ENCODE results near the gene OR2J3.
"Not testable (repeated sequence)": the region's sequence is repeated elsewhere in the genome, so short reads cannot be mapped to it uniquely, and the experiment has no call there.

Gene OR2J3

GRCh38 chr6:29112135-29112534 lies 4.3 kb downstream of the OR2J3 start:
- no peak overlapping the region for H3K4me3 ChIP-seq (ENCODE audit: low read length)
- no peak overlapping the region for H3K9ac ChIP-seq (ENCODE audit: low read length)
- H3K9me3 ChIP-seq (replicated peaks; ENCODE audit: insufficient read depth, low read length), result no peaks in the 10 kb centered on the region
- H3F3A ChIP-seq (ENCODE audit: insufficient read depth, low read length), result no peaks in the 10 kb centered on the region
- H3K36me3 ChIP-seq (replicated peaks; ENCODE audit: insufficient read depth, low read length), result no peaks in the 10 kb centered on the region
- no peak overlapping the region for H3K27ac ChIP-seq (ENCODE audit: low read length)
- no peaks in the 10 kb centered on the region for H4K20me1 ChIP-seq (ENCODE audit: insufficient read depth, low read length)
- no peak for DNase-seq
- no peak overlapping the region for H3K4me2 ChIP-seq (ENCODE audit: low read depth, low read length)
- TF ChIP-seq EZH2phosphoT487 (IDR thresholded peaks at IDR 0.05; ENCODE audit: low read length) (no peak), CTCF (IDR thresholded peaks at IDR 0.05; ENCODE audit: low read length) (no peak), EZH2 (optimal IDR thresholded peaks at IDR 0.05; ENCODE audit: low read depth, low read length) (no peak)
- no peaks in the 10 kb centered on the region for H3K27me3 ChIP-seq (replicated peaks; ENCODE audit: insufficient read depth, low read length)
- no peaks in the 10 kb centered on the region for H3K4me1 ChIP-seq (ENCODE audit: low read length)
- H3K79me2 ChIP-seq (ENCODE audit: low read length), result no peaks in the 10 kb centered on the region
- no peaks in the 10 kb centered on the region for H3K9me2 ChIP-seq (replicated peaks; ENCODE audit: insufficient read depth, low read length)
- no peak overlapping the region for H2AFZ ChIP-seq (ENCODE audit: low read length)

GRCh38 chr6:29114964-29115363 lies 7.1 kb downstream of the OR2J3 start:
- DNase-seq; H3K4me3 ChIP-seq (ENCODE audit: low read length); H4K20me1 ChIP-seq (ENCODE audit: insufficient read depth, low read length); H3K79me2 ChIP-seq (ENCODE audit: low read length); H3K9ac ChIP-seq (ENCODE audit: low read length); H3K4me1 ChIP-seq (ENCODE audit: low read length); H3K9me3 ChIP-seq (replicated peaks; ENCODE audit: insufficient read depth, low read length); H3K9me2 ChIP-seq (replicated peaks; ENCODE audit: insufficient read depth, low read length); H3K36me3 ChIP-seq (replicated peaks; ENCODE audit: insufficient read depth, low read length); H3K27me3 ChIP-seq (replicated peaks; ENCODE audit: insufficient read depth, low read length); H3F3A ChIP-seq (ENCODE audit: insufficient read depth, low read length); H3K27ac ChIP-seq (ENCODE audit: low read length); H3K4me2 ChIP-seq (ENCODE audit: low read depth, low read length); H2AFZ ChIP-seq (ENCODE audit: low read length): not testable (repeated sequence)

DNA sequence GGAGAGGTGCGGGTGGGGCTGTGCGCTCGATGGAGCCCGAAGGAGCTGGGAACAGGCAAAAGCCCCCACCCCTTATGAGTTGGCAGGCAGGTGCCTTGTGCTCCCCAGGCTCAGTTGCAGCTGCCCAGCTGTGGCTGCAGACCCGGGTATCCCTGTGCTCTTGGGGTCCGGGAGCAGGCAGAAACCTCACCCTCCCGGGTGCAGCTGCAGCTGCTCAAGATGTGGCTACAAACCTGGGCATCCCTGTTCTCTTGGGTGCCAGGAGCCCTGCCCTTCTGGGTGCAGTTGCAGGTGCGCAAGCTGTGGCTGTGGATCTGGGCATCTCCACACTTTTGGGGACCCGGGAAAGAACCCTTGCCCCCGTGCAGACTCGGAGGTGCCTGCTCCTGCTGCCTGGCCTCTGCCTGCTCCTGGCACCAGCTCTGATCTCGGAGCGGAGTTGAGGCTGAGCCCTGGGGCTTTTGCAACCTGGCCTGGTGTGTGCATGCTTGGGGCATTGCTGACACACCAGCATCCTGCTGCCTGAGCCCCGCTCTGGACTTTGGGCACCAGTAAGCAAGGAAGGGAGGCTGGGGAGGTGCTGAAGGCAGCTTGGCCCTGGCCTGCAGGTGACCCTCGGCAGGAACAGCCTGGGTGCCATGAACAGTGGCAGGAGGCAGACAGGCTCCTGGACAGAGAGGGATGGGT lies 21.6 kb downstream of the OR2J3 start:
- DNase-seq, result no peak
- no peaks in the 10 kb centered on the region for H3K27me3 ChIP-seq (replicated peaks; ENCODE audit: insufficient read depth, low read length)

More for the DNA sequence above, 21.6 kb downstream of the OR2J3 start:
- Histone ChIP-seq H3K4me3 (ENCODE audit: low read length) (no peak overlapping the region), H3K9me2 (replicated peaks; ENCODE audit: insufficient read depth, low read length) (no peaks in the 10 kb centered on the region), H3K4me1 (ENCODE audit: low read length) (no peaks in the 10 kb centered on the region), H2AFZ (ENCODE audit: low read length) (no peak overlapping the region), H3K36me3 (replicated peaks; ENCODE audit: insufficient read depth, low read length) (no peaks in the 10 kb centered on the region), H3K9ac (ENCODE audit: low read length) (no peak overlapping the region), H3K9me3 (replicated peaks; ENCODE audit: insufficient read depth, low read length) (no peaks in the 10 kb centered on the region), H3K27ac (ENCODE audit: low read length) (no peak overlapping the region), H3K79me2 (ENCODE audit: low read length) (no peaks in the 10 kb centered on the region), H3F3A (ENCODE audit: insufficient read depth, low read length) (no peaks in the 10 kb centered on the region), H3K4me2 (ENCODE audit: low read depth, low read length) (no peak overlapping the region), H4K20me1 (ENCODE audit: insufficient read depth, low read length) (no peaks in the 10 kb centered on the region)
- TF ChIP-seq CTCF (IDR thresholded peaks at IDR 0.05; ENCODE audit: low read length) (no peak), EZH2 (optimal IDR thresholded peaks at IDR 0.05; ENCODE audit: low read depth, low read length) (no peak), EZH2phosphoT487 (IDR thresholded peaks at IDR 0.05; ENCODE audit: low read length) (no peak)
